HG02981 (cell line): Measurements from ENCODE around the gene KLHL5.
A peak's percentile ranks its signal among the peaks of the same experiment; 100 is the strongest.
"Not testable (repeated sequence)": the region's sequence is repeated elsewhere in the genome, so short reads cannot be mapped to it uniquely, and the experiment has no call there.

Source experiments
- ATAC-seq: cut with Tn5 transposase; IDR thresholded peaks from one replicate; pipeline ENCODE4 v1.9.1; 2021; ENCODE audit warnings: mild to moderate bottlenecking, moderate library complexity; ENCODE audit not compliant: unreplicated experiment

Gene KLHL5

DNA sequence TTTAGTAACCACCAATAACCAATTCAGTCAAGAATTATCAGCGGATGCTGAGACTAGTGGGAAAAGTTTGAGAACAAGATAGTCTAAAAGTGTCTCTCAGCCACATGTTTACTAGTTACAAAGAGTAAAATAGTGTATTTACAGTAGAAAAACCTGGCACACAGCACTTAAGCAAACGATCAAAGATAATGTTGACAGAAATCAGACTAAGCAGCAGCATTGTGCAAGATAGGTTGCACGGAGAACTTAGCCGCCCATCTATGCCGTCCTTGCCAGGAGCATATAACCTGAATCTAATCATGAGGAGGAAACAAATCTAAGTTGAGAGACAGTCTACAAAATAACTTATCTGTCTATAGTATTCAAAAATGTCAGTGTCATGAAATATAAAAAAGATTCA, 35.3 kb downstream of the KLHL5 start:
- no peak for ATAC-seq

GRCh38 chr4:39102297-39102696, 40.3 kb downstream of the KLHL5 start:
- no peak for ATAC-seq

GRCh38 chr4:39103291-39103690, 41.3 kb downstream of the KLHL5 start:
- ATAC-seq: no peak

GRCh38 chr4:39104255-39104654, 42.2 kb downstream of the KLHL5 start:
- ATAC-seq: no peak

DNA sequence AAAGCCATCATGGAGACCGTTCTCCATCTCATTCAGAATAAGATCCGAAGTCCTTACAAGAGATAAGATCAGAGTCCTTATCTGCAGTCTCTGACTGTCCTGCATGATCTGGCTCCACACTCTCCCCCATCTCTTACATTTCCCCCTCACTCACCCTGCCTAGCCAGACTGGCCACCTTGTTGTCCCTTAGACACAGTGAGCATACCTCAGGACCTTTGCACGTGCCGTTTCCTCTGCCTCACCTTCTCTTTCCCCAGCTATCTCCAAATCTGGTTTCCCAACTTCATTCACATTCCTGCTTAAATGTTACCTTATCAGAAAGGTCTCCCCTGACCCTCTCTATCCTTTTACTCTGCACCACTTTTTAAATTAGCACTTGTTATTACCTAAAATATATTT, 44.0 kb downstream of the KLHL5 start:
- ATAC-seq: no peak

DNA sequence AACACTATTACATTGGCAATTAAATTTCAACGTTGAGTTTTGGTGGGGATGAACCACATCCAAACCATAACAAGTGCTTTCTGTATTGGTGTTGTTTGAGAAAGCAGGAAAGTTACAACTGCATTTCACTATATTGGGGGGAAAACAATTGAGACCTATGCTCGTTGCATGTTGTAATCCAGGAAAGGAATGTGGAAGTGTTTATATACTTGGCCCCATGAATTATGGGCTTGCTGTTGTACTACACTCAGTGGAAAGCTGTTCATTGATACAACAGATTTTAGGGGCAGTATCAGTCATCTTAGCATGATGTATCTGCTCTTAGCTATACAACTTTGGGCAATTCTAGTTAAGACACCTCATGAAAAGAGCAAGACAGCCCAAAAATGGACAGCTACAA, 52.4 kb downstream of the KLHL5 start:
- no peak for ATAC-seq

DNA sequence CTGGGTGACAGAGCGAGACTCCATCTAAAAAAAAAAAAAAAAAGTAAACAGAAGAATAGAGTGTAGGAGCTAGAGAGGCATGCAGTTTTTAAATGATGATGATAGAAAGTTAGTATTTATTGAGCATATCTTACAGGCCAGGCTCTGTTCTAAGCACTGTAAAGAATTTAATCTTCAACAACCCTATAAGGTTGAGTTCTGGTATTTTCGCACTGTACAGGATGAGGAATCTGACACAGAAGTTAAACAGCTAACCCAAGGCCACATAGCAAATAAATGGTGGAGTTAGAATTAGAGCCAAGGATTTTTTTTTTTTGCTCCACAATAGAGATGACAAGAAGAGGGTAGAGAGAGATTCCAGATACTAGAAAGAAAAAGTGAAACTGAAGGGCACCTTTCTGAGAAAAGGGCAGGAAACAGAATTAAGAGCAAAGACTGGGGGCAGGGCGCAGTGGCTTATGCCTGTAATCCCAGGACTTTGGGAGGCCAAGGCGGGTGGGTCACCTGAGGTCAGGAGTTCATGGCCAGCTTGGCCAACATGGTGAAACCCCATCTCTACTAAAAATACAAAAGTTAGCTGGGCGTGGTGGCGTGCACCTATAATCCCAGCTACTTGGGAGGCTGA, 56.1 kb downstream of the KLHL5 start:
- no peak for ATAC-seq

DNA sequence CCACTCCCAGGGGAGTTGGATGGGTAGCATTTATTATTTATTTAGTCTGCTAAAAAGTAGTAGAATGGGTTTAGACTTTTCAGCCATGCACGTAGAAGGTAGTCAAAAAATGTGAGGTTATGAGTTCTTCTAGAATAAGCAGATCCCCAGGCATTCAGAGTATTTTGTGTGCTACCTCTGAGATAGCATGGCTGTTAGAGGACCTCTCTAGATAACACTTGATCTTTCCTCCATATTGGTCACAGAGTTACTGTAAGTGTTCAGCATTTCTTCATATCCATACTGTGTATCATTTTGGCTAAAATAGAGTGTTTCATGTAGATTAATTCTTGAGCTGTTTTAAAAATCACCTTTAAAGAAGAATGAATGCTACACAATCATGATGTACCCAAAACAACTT, 58.4 kb downstream of the KLHL5 start:
- ATAC-seq: no peak

DNA sequence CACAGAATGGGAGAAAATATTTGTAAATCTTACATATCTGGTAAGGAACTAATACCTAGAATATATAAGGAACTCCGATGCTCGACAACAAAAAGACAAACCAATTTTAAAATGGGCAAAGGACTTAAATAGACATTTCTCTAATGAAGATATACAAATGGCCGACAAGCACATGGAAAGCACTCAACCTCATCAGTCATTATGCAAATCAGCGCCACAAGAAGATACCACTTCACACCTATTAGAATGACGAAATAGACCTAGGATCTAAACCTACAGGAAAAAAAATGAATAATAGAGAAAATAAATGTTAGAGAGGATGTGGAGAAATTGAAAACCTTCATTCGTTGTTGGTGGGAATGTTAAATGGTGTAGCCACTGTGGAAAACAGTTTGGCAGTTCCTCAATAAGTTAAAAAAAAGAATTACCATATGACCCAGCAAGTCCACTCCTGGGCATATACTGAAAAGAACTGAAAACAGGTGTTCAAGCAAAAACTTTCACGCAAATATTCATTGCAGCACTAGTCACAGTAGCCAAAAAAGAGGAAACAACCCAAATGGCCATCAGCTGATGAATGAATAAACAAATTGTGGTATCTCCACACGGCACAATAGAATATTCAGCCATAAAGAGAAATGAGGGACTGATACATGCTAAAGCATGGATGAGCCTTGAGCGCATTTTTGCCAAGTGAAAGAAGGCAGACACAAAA, 63.0 kb downstream of the KLHL5 start:
- ATAC-seq: peak; percentile 89

GRCh38 chr4:39125600-39125985, 63.6 kb downstream of the KLHL5 start:
- no peak for ATAC-seq

- no peak for ATAC-seq
Measured at GRCh38 chr4:39126256-39127095, 64.4 kb downstream of the KLHL5 start.

DNA sequence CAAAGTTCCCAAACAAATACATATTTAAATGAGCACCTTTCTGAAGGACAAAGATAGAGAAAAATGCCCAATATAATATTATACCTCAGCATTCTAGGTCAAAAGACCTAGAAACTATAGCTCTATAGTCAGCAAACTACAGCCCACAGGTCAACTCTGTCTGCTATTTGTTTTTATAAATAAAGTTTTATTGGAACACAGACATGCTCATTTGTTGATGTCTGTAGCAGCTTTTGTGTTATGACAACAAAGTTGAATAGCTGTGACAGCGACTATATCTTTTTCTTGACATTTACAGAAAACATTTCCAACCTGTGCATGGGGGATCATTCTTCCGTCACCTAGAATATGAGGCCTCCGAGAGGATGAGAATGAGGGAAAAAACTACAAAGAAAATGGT, 71.6 kb downstream of the KLHL5 start:
- no peak for ATAC-seq

DNA sequence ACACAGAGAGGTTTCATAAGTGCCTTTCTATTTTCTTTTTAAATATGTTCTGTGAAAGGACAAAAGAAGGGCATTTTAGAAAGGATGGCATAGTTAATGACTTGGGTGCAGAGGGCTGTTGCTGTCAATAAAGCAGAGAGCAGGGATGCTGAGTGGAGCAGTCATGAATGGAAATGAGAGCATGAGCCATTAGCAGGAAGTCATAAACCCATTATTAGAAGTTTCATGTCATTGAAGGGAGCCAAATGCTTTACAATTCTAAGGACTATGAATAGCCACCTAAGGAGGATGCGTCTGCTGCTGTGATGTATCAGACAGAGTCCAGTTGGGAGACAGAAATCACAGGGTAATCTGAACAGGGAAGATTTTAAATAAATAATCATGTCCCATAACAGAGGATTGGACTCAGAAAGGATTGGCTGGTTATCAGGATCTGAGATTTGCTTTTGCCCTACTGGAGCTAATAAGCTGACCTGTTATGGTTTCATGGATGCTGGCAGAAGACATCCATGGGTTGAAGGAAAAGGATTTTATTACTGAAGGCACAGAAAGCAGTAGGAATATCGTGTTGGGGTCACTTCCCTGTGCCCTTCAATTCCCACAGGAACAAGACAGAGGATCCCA, 72.8 kb downstream of the KLHL5 start:
- ATAC-seq: no peak

GRCh38 chr4:39138227-39138626, 76.2 kb downstream of the KLHL5 start:
- not testable (repeated sequence) for ATAC-seq

DNA sequence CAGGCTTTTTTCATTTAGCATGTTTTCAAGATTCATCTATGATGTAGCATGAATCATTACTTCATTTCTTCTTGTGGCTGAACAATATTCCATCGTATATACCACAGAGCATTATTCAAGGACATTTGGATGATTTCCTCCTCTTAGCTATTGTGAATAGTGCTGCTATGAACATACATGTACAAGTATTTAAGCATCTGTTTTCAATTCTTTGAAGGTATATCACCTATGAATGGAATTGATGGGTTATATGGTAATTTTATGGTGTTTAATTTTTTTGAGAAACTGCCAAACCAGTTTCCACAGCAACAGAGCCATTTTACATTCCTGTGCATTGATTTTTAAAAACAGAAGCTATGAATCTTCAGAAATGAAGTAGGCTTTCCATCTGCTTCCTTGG, 84.2 kb downstream of the KLHL5 start:
- no peak for ATAC-seq

DNA sequence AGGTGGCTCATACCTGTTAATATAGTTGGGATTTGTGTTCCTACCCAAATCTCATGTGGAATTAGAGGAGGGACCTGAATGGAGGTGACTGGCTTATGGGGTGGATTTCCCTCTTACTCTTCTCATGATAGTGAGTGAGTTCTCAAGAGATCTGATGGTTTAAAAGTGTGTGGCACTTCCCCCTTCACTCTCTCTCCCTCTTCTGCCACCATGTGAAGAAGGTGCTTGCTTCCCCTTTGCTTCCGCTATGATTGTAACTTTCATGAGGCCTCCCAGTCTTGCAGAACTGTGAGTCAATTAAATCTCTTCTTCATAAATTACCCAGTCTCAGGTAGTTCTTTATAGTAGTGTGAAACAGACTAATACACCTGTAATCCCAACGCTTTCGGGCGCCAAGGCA, 92.0 kb downstream of the KLHL5 start:
- ATAC-seq: no peak

DNA sequence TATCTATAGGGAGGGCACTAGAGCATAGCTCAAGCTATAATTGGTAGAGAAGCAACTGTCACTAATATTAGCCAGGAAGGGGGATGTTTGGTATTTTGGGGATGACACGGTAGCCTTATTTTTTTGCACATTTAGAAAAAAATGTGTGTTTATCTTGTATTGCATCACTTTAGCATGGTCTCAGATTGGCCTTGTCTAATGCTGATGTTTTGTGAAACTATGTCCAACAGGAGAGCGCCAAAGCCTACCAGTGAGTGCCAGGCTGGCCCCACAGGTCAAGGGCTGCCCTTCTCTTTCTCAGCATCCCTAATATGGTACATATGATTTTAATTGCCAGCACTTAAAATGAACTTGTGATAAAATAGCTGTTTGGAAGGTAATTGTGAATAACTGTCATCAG, 95.5 kb downstream of the KLHL5 start:
- ATAC-seq: no peak

DNA sequence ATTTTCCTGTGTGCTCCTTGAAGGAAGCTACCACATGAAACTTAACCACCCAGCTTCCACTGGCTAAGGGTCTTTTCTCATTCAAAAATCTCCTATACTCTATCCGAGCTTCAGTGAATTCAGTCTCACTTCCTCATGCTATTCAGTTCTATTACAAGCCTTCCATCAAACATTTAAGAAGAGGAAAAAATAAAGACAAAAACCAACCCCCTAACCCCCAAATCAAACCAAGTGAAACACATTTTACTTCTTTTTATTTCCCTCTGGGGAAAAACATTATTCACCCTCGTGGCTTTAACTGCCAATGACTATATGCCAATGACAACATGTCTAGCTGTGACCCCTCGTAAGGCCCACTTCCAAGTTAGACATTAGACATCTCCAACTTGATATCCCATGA, 104.1 kb downstream of the KLHL5 start:
- no peak for ATAC-seq

DNA sequence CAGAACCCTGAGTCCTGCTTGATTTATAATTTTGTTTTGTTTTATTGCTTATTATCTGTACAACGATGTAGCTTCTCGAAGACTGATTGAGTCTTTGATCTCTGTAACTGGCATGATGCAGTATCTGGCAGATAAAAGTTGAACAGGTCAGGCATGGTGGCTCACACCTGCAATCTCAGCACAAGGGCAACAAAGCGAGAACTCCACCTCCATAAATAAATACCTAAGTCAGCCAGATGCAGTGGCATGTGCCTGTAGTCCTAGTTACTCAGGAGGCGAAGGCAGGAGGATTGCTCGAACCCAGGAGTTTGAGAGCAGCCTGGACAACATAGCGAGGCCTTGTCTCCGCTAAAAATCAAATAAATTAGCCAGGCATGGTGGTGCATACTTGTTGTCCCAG, 104.6 kb downstream of the KLHL5 start:
- no peak for ATAC-seq

GRCh38 chr4:39169426-39169825, 107.4 kb downstream of the KLHL5 start:
- ATAC-seq: no peak

DNA sequence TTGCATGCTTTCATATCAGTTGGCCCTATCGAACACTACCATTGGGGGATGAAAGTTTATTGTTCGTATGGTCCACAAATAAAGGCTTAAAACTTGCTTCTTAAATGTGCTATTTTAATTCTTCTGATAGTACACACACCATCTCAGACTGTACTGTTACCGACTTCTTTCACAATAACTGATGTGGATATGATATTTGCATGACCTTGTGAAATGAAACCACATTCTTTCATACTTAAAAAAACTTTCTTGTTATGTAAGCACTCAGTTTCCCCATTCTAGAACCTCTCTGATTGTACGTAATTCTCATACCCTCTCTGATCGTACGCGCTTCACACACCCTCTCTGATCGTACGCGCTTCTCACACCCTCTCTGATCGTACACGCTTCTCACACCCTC, 108.3 kb downstream of the KLHL5 start:
- ATAC-seq: no peak
